NB4 (cell line): Measurements from ENCODE around the gene AKT3.

Experiments used
- CTCF ChIP-seq: IDR thresholded peaks from one replicate; pipeline ENCODE4 v1.5.1; 2012; ENCODE audit warnings: low read depth, low read length
- MYC ChIP-seq: IDR thresholded peaks from 2 replicates; pipeline ENCODE4 v1.6.1; 2011; ENCODE audit warnings: low read depth, low read length

DNA sequence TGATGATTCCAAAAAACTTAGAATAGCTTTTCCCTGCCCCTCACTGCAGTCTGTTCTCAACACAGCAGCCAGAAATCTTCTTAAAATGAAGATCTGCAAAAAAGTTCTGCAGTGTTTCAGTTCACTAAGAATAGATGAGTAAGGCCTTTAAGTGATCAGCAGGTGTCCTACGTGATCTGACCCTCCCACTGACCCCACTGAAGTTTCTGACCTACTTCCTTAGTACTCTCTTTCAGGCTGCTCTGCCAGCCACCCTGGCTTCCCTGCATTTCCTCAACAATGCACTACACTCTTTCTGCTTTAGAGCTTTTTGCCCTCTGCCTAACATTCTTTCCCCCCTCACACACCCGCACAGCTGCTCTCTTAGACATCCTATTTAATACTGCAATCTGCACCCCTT is 182.5 kb downstream of the AKT3 start:
- TF ChIP-seq CTCF (no peak), MYC (no peak)
